NOMO-1 (cell line): ENCODE data around the gene TUBGCP3.
A peak's percentile ranks its signal among the peaks of the same experiment; 100 is the strongest.
"Not testable (repeated sequence)": the region's sequence is repeated elsewhere in the genome, so short reads cannot be mapped to it uniquely, and the experiment has no call there.

ENCODE experiments used
- DNase-seq, 2 experiments: peaks; one replicate each; lab custom pipeline; 2025; ENCODE audit not compliant: unreplicated experiment in 2 of 2; lab: John Stamatoyannopoulos, UW

TUBGCP3 gene

GRCh38 chr13:112587764-112588489, at the start of gene TUBGCP3:
TSS of gene TUBGCP3 (minus strand) at chr13:112588153. CDS start at chr13:112587980, 173 bp downstream.
- DNase-seq: peak; percentile 62 to 81

GRCh38 chr13:112637017-112637801, 49.3 kb upstream of the TUBGCP3 start:
- no peak for DNase-seq

GRCh38 chr13:112636401-112636975, 48.5 kb upstream of the TUBGCP3 start:
- DNase-seq: no peak

GRCh38 chr13:112635323-112635722, 47.4 kb upstream of the TUBGCP3 start:
- DNase-seq: no peak

GRCh38 chr13:112634102-112634501, 46.1 kb upstream of the TUBGCP3 start:
- no peak for DNase-seq

GRCh38 chr13:112630226-112630625, 42.3 kb upstream of the TUBGCP3 start:
- not testable (repeated sequence) for DNase-seq

- DNase-seq: no peak
These were observed 41.2 kb upstream of the TUBGCP3 start for GRCh38 chr13:112629161-112629560.

- DNase-seq: not testable (repeated sequence)
These were observed 39.7 kb upstream of the TUBGCP3 start for GRCh38 chr13:112627613-112628012.

- no peak for DNase-seq
These were observed 39.2 kb upstream of the TUBGCP3 start for GRCh38 chr13:112627161-112627560.

- DNase-seq: no peak
These were observed 38.8 kb upstream of the TUBGCP3 start for GRCh38 chr13:112626761-112627160.

GRCh38 chr13:112626124-112626523, 38.2 kb upstream of the TUBGCP3 start:
- DNase-seq: no peak

- DNase-seq: no peak
These were observed 37.7 kb upstream of the TUBGCP3 start for GRCh38 chr13:112625698-112626097.

GRCh38 chr13:112624602-112625430, 36.9 kb upstream of the TUBGCP3 start:
- no peak for DNase-seq

GRCh38 chr13:112624040-112624439, 36.1 kb upstream of the TUBGCP3 start:
- no peak for DNase-seq

GRCh38 chr13:112623051-112623711, 35.2 kb upstream of the TUBGCP3 start:
- no peak for DNase-seq

- no peak for DNase-seq
These were observed 34.4 kb upstream of the TUBGCP3 start for GRCh38 chr13:112622375-112622774.

- DNase-seq: no peak
These were observed 32.0 kb upstream of the TUBGCP3 start for GRCh38 chr13:112619730-112620631.

- DNase-seq: no peak
These were observed 30.5 kb upstream of the TUBGCP3 start for GRCh38 chr13:112618501-112618900.

- DNase-seq: no peak
These were observed 29.9 kb upstream of the TUBGCP3 start for GRCh38 chr13:112617754-112618375.
